Measurements from ENCODE around the gene FAM89A. TPM values are rescaled to one million over a fixed set of nuclear protein-coding genes. Genes with fewer than 3 reads are reported as not detected.

FAM89A gene
- total RNA-seq, 1 donor from 2014 or later = 16.0 TPM

DNA sequence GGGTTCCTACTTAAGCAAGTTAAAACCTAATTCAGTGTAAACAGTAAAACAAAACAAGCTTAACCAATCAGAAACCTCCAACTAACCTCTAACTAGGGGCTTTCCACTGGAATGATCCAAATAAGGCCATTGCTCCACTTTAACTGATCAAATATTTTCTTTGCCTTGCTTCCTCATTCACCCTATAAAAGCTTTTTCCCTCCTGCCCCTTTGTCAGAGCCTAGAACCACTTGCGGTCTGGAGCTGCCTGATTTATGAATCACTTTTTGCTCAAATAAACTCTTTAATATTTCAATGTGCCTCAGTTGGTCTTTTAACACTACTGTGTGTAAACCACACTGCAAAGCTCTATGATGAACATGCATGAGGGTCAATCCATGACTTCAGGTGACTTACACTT, 4.5 kb upstream of the FAM89A start:
- TF ChIP-seq, protein P1, sequence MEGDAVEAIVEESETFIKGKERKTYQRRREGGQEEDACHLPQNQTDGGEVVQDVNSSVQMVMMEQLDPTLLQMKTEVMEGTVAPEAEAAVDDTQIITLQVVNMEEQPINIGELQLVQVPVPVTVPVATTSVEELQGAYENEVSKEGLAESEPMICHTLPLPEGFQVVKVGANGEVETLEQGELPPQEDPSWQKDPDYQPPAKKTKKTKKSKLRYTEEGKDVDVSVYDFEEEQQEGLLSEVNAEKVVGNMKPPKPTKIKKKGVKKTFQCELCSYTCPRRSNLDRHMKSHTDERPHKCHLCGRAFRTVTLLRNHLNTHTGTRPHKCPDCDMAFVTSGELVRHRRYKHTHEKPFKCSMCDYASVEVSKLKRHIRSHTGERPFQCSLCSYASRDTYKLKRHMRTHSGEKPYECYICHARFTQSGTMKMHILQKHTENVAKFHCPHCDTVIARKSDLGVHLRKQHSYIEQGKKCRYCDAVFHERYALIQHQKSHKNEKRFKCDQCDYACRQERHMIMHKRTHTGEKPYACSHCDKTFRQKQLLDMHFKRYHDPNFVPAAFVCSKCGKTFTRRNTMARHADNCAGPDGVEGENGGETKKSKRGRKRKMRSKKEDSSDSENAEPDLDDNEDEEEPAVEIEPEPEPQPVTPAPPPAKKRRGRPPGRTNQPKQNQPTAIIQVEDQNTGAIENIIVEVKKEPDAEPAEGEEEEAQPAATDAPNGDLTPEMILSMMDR (conservative IDR thresholded peaks at IDR 0.05) = no peak
- H3K36me3 Mint-ChIP-seq (ENCODE audit: low read depth) = no peaks in the 10 kb centered on the region
- H3K27me3 Mint-ChIP-seq (ENCODE audit: low read depth) = peaks cover 79% of the 10 kb centered on the region
- peaks cover 4% of the 10 kb centered on the region for H3K9me3 Mint-ChIP-seq
- H3K4me3 Mint-ChIP-seq = no peak overlapping the region
- no peak overlapping the region for H3K27ac Mint-ChIP-seq (ENCODE audit: unreplicated experiment)
- DNase-seq (ENCODE audit: low read depth, low spot score) = no peak
- H3K4me1 Mint-ChIP-seq = peaks cover 5% of the 10 kb centered on the region

DNA sequence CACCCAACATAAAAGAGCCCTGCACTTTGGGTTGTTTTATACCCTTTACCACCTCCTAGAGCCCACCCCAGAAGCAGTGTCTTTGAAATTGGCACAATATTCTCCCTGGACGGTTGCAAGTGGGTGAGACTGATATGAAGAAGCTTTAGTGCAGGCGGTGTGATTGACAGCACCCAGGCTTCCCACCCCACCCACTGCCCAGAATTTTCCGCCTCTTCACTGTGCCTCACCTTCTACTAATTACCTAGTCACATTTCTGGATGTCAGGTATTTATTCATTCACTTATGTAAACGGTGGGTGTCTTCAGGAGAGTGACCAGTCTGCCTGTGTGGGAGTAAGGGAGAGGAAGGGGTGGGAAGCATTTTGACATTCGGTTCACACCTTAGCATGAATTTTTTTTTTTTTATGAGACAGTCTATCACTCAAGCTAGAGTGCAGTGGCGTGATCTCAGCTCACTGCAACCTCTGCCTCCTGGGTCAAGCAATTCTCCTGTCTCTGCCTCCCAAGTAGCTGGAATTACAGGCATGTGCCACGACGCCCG, 1.7 kb upstream of the FAM89A start:
- Mint-ChIP-seq H3K27me3 (ENCODE audit: low read depth) (peaks cover 68% of the 10 kb centered on the region), H3K9me3 (peaks cover 4% of the 10 kb centered on the region), H3K27ac (ENCODE audit: unreplicated experiment) (no peak overlapping the region), H3K4me3 (peak overlapping the region; percentile 74), H3K4me1 (peaks cover 22% of the 10 kb centered on the region), H3K36me3 (ENCODE audit: low read depth) (peaks cover 3% of the 10 kb centered on the region)
- TF ChIP-seq, protein P1 (conservative IDR thresholded peaks at IDR 0.05) = no peak
- no peak for DNase-seq (ENCODE audit: low read depth, low spot score)

- Mint-ChIP-seq H3K9me3 (peaks cover 4% of the 10 kb centered on the region), H3K4me3 (peak overlapping the region; percentile 74), H3K36me3 (ENCODE audit: low read depth) (peaks cover 3% of the 10 kb centered on the region), H3K4me1 (peaks cover 22% of the 10 kb centered on the region), H3K27me3 (ENCODE audit: low read depth) (peaks cover 61% of the 10 kb centered on the region), H3K27ac (ENCODE audit: unreplicated experiment) (no peak overlapping the region)
- TF ChIP-seq, protein P1 (conservative IDR thresholded peaks at IDR 0.05) = no peak
- DNase-seq (ENCODE audit: low read depth, low spot score) = no peak
Measured at GRCh38 chr1:231040800-231041718, 1.0 kb upstream of the FAM89A start.

- Mint-ChIP-seq H3K27ac (ENCODE audit: unreplicated experiment) (peak overlapping the region; percentile 19), H3K4me1 (peaks cover 22% of the 10 kb centered on the region), H3K9me3 (no peaks in the 10 kb centered on the region), H3K36me3 (ENCODE audit: low read depth) (peaks cover 3% of the 10 kb centered on the region), H3K4me3 (peak overlapping the region; percentile 91), H3K27me3 (ENCODE audit: low read depth) (peaks cover 45% of the 10 kb centered on the region)
- TF ChIP-seq, protein P1 (conservative IDR thresholded peaks at IDR 0.05) = no peak
- DNase-seq (ENCODE audit: low read depth, low spot score) = peak; percentile 32
Measured at GRCh38 chr1:231039161-231040018, 664 bp downstream of the FAM89A start.
